ENCODE measurements around the gene DUSP3.

DUSP3 gene

DNA sequence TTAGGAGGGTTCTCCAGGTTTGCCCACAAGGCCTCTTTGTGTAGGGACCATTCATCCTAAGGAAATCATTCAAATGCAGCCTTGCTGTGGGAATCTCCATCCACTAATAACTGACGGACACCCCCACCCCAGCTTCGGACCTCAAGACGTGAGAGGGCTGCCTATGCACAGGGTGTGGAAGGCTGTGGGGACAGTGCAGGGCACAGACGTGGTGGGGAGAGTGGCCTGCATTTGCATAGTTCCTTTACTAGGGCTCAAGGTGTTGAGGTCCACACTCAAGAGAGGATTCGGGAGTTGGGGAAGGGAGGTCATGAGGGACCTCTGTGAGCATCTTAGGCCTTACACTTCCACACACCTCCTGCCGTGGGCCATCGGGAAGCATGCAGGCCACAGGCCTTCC is 9.8 kb downstream of the DUSP3 start:
- no peak for DNase-seq (ENCODE audit: low spot score)

DNA sequence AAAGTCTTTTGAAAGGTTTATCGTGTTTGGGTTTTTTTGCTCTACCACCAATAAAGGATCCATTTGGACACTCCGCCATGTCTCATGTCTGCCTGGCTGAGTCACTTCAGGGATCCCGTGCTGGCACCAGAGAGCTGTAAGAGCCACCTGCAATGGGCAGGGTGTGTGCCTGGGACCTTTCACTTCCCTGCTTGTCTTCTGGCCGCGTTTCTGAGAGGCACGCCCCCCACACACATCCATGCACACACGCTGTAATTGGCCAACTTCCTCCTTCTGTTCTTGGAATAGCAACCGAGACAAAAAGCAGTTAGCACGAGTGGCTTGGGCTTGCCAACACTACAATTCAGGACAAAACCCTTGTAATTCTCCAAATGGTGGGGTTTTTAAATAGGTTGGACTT is 10.4 kb downstream of the DUSP3 start:
- no peak for DNase-seq (ENCODE audit: low spot score)

DNA sequence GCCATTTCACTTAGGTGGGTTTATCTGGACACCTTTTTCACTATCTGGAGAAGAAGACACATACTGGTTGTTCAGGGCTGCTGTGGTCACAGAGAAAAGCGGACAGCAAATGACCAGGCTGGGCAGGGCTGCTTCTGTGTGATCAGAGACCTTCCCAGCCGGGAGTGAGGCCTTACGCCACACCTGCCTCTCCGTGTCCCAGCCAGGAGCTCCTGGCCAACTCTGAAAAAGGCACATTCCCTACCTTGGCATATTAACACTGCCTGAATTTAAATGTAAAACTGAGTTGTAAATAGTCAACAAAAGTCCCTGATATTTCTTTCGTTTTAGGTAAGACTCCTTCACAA is 11.1 kb downstream of the DUSP3 start:
- DNase-seq (ENCODE audit: low spot score), result no peak

DNA sequence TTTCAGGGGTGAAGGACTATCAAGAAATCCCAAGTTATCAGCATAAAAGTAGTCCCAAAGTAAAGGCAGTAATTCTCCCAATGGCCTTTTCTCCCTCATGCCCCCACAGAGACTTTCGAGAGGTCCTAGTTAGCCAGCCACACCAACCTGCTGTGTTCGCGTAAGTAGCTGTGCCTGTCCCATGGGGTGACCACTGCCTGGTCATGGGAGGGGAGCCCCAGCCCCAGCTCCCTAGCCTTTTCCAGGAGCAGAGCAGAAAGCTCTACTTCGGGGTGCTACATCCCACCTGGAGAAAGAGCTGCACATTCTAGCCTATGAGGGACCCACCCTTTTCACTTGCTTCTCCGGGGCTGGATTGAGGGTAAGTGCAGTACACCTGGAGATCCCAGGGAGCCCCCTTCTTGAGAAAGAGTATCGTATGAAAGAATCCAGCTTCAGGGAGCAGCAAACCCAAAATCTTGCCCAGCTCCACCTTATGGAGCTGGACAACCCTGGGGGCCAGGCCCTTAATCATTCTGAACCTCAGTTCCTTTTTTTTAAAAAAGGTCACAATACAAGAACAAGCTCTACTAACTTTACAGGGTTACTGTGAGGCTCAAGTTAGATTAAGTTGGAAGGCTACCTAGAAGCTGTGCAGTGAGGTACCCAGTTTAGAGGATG is 11.6 kb downstream of the DUSP3 start:
- no peak for DNase-seq (ENCODE audit: low spot score)

DNA sequence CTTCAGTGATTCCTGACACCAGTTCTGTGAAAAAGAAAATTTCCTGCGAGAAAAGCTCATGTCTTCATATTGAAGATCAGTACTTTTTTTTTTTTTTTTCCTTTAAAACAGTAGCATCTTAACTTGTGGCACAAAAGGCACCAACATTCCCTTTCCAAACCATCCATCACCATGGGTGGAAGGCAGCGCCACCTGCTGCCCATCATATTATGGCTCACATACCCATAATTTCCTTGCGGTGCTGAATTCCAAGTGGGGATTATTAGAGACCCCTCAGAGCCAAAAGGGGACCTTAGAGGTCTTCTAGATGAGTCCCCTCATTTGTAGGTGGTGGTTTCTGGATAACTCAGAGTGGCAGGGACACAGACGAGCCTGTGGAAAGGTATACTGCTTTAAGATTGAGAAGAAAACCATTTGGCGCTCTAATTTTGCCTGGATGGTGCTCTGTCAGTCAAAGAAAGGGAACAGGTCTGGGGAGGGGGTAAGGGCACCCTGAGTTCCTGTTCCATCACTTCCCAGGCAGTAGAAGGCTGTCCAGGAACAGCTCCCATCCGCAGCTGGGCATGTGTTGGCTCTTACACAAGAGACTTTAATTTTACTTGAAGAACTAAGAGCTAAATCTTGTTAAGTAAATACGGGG is 12.2 kb downstream of the DUSP3 start:
- DNase-seq (ENCODE audit: low spot score), result peak; percentile 80

DNA sequence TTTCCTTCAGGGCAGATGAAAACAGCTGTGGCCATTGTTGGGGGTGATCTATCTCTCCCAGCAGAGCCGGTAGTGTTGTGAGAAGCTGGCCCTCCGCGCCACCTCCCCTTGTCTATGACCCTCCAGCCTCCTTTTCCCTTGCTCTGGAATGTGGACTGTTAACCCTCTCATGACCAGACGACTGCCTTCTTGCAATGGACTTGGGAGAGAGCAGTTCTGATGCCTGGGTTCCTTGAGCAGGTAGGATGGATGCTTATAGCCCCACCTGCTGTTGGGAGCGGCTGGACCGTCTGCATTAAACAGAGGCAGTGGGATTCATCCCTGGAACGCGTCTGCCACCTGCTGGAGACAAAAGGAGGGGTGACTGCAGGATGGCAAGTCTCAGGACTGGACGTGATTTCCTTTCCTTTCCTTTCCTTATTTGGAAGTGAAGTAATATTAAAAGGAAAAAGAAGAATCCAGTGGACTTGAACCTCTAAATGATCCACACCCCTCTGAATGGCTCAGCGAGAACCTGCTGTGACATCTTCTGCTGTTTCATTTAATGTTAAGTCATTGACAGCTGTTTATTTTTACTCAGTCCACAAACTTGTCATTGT is 18.4 kb downstream of the DUSP3 start:
- peak; percentile 96 for DNase-seq (ENCODE audit: low spot score)

DNA sequence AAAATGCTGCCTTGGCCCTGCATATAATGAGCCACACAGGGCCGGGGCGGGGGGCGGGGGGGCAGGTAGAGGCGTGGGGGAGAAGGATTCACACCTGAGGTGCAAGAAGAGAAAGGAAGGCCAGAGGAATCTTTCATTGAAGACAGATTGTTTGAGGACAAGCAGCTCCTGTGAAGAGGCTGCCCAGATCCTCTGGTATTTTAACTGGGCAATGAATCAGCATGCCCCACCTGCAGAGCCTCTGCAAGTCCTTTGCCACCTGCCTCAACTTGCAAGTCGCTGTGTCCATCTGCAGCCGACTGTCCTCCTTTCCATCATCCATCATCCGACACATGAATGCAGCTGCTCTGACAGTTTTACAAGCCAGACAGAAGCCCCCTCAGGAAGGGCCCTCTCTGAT is 18.9 kb downstream of the DUSP3 start:
- DNase-seq (ENCODE audit: low spot score), result no peak

DNA sequence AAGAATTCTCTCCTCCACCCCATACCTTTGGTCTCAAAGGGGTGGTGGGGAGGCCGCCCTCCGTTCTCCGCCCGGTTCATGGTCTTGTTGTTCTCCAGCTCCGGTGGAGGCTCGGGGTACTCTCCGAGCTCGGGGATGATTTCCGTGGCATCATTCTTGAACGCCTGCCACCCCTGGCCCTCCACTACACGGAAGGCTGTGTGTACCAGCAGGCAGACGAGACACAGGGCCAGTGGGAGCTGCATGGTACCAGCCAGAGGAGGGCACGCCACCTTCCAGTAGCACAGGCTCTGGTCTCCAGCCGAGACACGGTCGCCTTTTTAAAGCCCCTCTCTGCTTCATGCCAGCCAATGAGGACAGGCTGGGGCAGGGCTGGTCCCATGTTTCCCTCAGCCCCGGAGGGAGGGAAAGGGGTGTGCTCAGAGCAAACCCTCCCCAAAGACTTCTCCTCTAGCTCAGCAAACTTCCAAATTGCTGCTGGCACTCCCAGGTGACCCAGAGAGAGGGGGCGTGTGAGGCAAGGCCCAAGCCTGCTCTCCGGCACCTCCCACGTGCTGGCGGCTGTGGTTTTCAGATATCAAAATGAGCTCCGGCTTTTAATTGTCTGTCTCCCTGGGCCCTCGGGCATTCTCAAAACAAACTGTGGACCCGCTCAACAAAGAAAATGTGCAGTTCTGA is 20.1 kb downstream of the DUSP3 start, which contains the start of gene SOST:
TSS of gene SOST (minus strand) at position 295 of the 678 bp plus-strand sequence. CDS start at position 245, 50 bp downstream.
- no peak for DNase-seq (ENCODE audit: low spot score)

DNA sequence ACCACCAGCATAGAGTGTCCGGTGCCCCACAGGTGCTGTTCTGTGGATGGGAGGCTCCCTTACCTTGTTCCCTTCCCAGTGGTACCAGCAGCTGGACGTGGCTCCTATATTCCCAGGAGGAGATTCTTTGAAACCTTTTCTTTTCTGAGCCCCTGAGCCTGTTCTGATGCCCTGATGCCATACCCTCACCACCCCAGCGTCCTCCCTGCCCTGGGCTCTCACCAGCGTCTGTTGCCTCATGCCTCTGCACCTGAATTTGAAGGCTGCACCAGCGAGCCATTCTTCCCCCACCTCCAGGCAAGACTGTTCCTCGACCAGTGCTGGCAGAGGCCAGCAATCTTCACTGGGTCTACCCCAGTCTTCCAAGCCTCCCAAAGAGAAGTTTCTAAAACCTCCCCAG is 20.7 kb downstream of the DUSP3 start:
- no peak for DNase-seq (ENCODE audit: low spot score)

DNA sequence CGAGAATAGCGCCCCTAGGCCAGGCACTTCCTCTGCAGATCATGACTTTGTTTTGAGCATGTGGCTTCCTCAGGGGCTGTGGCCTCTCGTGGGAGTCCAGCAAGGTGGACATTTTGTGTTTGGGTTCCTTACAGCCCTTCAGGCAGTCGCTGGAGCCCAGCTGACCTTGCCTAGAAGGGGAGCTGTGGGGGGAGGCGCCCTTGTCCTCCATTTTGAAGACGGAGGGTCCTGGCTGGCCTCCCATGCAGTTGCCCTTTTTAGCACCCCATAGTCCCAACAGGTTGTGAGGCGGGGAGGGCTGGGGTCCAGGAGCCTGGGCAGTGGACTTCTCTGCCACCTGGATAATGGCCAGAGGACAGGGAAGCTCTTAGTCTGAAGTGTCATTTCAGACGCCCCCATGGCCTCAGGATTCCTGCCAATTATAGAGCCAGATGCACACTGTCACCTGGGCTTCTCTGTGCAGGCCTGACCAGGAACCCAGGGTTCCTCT is 21.6 kb downstream of the DUSP3 start:
- DNase-seq (ENCODE audit: low spot score), result no peak

DNA sequence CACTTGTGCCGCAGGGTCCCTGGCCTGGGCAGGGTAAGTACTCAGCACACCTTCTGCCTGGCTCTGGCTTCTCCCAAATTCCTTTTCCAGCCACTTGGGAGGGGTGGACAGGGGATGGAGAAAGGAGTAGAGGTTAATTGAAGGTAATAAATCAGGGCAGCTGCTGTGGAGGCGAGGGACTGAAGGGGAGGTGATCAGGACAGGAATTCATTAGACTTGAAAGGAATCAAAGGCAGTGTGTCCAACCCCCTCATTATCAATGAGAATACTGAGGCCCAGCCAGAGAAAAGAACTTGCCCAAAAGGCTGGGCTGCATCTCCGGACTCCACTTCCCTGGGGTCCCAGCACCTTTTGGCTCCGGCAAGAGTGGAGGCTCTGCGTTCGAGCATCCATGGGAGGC is 22.6 kb downstream of the DUSP3 start:
- no peak for DNase-seq (ENCODE audit: low spot score)

DNA sequence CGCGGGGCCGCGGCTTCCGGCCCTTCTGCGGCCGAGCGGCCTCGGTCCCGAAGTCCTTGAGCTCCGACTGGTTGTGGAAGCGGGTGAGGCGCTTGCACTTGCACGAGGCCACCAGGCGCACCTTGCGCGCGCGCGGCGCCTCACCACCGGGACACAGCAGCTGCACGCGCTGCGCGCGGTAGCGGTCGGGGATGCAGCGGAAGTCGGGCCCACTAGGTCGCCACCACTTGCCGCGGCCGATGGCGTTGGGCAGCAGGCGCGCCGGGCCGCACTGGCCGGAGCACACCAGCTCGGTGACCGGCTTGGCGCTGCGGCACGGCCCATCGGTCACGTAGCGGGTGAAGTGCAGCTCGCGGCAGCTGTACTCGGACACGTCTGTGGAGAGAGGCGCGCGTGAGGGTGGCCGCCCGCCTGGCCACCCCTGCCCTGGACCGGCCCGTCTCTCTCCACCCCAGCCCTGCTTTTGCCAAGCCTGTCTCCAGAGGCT is 23.3 kb downstream of the DUSP3 start:
- no peak for DNase-seq (ENCODE audit: low spot score)

DNA sequence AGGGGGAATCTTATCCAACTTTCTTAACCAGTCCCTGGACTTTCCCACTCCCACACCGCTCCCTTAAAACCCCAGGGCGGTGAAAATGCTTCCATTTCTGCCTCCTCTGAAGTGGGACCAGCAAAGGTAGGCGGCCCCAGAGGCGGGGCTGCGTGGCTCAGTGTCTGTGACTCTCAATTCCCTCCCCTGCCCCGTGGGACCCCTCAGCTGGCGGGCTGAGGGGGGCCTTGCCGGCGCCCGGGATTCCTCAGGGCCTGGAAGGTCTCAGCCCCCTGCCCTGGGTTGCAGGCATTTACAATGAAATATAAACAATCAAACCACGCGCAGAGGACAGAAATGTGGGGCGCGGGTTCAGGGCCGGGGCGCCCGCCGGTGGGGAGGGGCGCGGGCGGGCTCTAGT is 23.8 kb downstream of the DUSP3 start:
- no peak for DNase-seq (ENCODE audit: low spot score)

DNA sequence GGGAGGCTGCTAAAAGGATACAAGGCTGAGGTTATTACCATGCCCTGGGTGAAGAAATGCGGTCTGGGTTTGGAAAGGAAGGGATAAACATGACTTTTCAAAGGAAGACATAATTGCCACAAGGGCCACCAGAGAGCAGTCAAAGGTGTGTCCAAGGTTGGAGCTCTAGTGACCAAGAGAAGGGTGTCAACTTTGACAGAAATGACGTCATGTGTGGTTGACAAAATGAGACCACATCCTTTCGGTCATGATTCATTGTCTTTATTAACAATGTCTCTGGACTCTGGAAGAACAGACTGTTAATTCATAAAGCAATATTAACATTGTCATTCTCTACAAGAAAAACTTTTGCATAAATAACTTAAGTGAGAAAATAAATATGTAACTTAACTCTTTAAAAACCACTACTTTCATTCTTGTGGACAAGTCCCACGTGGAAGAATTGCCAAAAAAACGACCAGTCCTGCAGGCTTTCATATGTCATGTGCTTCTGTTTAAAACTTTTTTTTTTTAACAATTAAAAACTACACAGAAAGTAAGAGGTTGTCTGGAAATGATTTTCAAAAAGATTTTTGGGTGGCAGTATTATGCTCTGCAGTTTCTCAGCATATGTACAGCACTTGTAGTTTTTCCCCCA is 25.2 kb downstream of the DUSP3 start:
- DNase-seq (ENCODE audit: low spot score), result no peak

DNA sequence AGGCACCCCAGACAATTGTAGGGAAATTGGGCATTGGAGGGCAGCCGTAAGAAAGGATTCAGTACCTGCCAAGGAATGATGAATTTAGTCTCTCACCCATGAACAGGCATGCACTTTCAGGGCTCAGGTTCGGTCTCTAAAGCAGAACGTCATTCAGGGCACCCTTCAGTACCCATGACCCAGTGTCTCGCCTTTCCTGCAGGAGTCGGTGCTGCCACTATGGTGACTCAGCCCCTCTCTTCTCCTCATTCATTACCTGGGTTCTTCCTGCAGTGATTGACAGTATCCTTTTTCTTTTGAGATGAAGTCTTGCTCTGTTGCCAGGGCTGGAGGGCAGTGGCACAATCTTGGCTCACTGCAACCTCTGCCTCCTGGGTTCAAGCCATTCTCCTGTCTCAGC is 28.6 kb downstream of the DUSP3 start:
- DNase-seq (ENCODE audit: low spot score), result no peak

DNA sequence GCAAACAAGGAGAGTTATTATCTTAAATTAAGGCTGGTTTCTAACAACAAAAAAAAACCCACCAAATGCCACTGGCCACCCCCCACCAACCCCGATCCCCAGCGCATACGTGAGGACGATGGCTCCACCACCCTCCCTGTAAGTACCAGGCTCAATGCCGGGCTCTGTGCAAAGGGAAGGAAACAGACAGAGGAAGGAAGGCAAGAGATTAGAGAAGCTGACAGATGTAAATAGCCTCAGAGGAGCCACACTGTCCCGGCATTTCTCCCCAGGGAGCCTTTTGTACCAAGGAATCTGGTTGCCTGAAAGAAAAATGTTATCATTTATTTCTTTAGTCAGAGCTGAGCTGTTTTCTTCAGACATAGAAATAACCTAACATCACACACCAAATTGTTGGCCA is 33.2 kb downstream of the DUSP3 start:
- no peak for DNase-seq (ENCODE audit: low spot score)

DNA sequence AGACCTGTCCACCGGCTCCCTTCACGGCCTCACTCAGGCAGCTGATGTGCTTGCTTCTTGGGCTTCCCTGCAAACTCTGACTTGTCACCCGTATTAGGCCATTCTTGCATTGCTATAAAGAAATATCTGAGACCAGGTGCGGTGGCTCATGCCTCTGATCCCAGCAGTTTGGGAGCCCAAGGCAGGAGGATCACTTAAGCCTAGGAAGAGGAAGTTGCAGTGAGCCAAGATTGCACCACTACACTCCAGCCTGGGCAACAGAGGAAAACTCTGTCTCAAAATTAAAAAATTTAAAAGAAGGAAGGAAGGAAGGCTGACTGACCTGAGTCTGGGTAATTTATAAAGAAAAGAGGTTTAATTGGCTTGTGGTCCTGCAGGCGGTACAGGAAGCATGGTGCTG is 37.1 kb downstream of the DUSP3 start:
- DNase-seq (ENCODE audit: low spot score), result no peak

DNA sequence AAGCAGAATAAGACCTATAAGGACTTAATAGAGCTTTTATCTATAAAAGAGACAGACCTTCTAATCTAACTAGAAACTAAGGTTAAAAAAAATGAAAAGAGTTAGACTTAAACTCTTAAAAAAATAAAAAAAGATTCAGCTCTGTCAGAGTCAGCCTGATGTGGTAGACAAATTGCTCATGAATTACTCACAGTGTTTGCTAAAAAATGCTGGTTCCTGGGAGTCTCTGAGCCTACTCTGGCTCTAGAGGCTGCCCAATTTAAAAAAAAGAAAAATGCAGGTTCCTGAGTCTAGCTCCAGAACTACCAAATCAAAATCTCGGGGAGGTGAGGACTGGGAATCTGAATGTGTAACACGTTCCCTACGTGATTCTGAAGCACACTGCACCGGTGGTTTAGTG is 38.2 kb downstream of the DUSP3 start:
- DNase-seq (ENCODE audit: low spot score), result no peak

DNA sequence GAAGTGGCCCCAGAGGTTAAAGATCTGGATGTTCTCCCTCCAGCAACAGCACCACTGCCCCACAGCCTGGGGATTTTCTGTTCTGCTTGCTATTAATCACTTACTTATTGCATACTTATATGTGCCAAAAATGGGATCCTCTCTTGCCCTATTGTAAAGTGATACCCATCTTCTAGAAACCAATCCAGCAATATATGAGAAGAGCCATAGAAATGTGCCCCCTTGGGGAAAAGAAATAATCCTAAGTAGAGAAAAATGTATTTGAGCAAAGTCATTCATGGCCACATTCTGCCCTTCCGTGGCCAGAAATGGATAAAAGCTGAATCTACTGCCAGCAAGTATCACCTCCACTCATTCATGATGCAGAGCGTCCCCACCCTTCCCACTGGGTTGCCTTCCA is 41.1 kb downstream of the DUSP3 start:
- no peak for DNase-seq (ENCODE audit: low spot score)

DNA sequence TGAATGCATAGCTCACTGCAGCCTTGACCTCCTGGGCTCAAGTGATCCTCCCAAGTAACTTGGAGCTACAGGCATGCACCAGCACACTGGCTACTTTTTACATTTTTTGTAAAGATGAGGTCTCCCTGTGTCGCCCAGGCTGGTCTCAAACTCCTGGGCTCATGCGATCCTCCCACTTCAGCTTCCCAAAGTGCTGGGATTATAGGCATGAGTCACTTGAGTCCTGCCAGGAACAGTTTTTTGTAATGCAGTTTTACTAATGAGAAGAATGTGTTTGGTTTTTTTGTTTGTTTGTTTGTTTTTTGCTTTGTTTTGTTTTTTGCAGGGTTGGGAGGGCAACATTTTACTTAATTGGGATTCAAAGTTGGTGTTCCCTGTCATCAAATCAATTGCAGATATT is 42.4 kb downstream of the DUSP3 start:
- DNase-seq (ENCODE audit: low spot score), result no peak

DNA sequence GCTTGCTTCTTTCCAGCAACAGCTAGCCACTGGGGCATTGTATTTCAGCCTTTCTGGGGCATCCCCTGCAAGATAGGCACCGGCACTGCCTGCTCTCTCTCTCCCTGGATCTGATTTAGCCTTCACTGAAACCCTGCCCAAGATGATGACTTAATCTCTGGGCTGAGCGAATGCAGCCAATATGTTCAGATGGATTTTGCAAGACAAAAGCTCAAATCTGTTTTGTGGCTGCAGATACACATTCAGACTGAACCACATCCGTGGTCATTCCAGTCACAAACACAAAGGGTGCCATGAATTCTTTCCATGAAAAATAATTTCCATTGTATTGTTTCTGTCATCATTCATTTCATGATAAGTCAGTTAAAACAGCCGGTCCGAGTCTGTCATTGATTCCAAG is 44.4 kb downstream of the DUSP3 start:
- no peak for DNase-seq (ENCODE audit: low spot score)

DNA sequence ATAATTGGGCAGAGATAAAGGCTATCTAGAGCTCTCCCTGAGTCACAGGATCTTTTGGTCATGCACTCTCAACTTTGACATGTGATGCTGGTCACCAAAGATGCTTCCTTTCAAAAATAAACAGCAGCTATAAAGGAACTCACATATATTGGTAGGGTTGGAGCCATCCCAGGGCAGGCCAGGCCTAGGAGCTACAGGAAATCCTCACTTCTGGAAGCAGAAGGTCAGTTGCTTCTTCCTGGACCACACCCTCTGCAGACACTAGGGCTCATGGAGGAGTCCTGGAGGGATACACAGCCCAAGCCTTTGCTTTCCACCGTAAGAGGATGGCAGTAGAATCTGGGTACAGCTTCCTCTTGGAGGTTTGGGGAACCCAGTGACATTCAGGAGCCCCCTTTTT is 44.8 kb downstream of the DUSP3 start:
- DNase-seq (ENCODE audit: low spot score), result no peak
